Loucy (cell line): ENCODE data around the gene NLGN2.

Source experiments
- H2AFZ ChIP-seq: fragments of 200-600 bp; sonication (generic); 2 replicates; pipeline ENCODE4 v1.6.0; 2016; ENCODE audit warnings: antibody characterized with exemption, mild to moderate bottlenecking, low read length, moderate library complexity
- H3F3A ChIP-seq: fragments of 200-600 bp; 2 replicates; pipeline ENCODE4 v1.6.0; 2016; ENCODE audit warnings: antibody characterized with exemption, low read depth, mild to moderate bottlenecking
- H3K27me3 ChIP-seq: fragments of 200-600 bp; sonication (generic); 2 replicates; pipeline ENCODE4 v1.6.1; 2014; ENCODE audit warnings: low read length, mild to moderate bottlenecking; ENCODE audit not compliant: insufficient read depth, poor library complexity, severe bottlenecking
- H3K36me3 ChIP-seq: fragments of 200-600 bp; sonication (generic); 2 replicates; pipeline ENCODE4 v1.6.1; 2016; ENCODE audit warnings: low read length; ENCODE audit not compliant: insufficient read depth
- H3K4me1 ChIP-seq: fragments of 200-600 bp; sonication (generic); 2 replicates; pipeline ENCODE4 v1.5.1; 2014; ENCODE audit warnings: low read length, mild to moderate bottlenecking; ENCODE audit not compliant: insufficient read depth, poor library complexity, severe bottlenecking
- H3K4me2 ChIP-seq: fragments of 200-600 bp; sonication (generic); 2 replicates; pipeline ENCODE4 v1.6.0; 2014; ENCODE audit warnings: antibody characterized with exemption, low read length, low read depth, mild to moderate bottlenecking; ENCODE audit not compliant: poor library complexity, severe bottlenecking
- H3K4me3 ChIP-seq: fragments of 200-600 bp; sonication (generic); 2 replicates; pipeline ENCODE4 v1.5.1; 2014; ENCODE audit warnings: low read length, mild to moderate bottlenecking, mixed read lengths; ENCODE audit not compliant: poor library complexity, severe bottlenecking
- H3K79me2 ChIP-seq: fragments of 200-600 bp; sonication (generic); 2 replicates; pipeline ENCODE4 v1.6.1; 2014; ENCODE audit warnings: low read length; ENCODE audit not compliant: insufficient read depth
- H3K9ac ChIP-seq: fragments of 200-600 bp; sonication (generic); 2 replicates; pipeline ENCODE4 v1.6.0; 2014; ENCODE audit warnings: mild to moderate bottlenecking, low read depth, low read length, moderate library complexity; ENCODE audit not compliant: poor library complexity, severe bottlenecking
- H3K9me2 ChIP-seq: fragments of 200-600 bp; sonication (generic); replicated peaks from 2 replicates; pipeline ENCODE4 v1.6.1; 2016; ENCODE audit warnings: low read depth, low read length, mixed read lengths
- H3K9me3 ChIP-seq: fragments of 200-600 bp; sonication (generic); 2 replicates; pipeline ENCODE4 v1.6.1; 2014; ENCODE audit warnings: mild to moderate bottlenecking, antibody characterized with exemption, low read length, low read depth; ENCODE audit not compliant: insufficient read depth
- H4K20me1 ChIP-seq: fragments of 200-600 bp; sonication (generic); 2 replicates; pipeline ENCODE4 v1.6.0; 2014; ENCODE audit warnings: antibody characterized with exemption, low read length, mild to moderate bottlenecking; ENCODE audit not compliant: insufficient read depth, poor library complexity, severe bottlenecking
- CTCF ChIP-seq: fragments of 200-600 bp; sonication (generic); conservative IDR thresholded peaks from 2 replicates; pipeline ENCODE4 v1.5.1; 2014; ENCODE audit warnings: mild to moderate bottlenecking, antibody characterized with exemption, low read length
- EZH2phosphoT487 ChIP-seq: fragments of 200-600 bp; IDR thresholded peaks from 2 replicates; pipeline ENCODE4 v1.6.1; 2018; ENCODE audit warnings: antibody characterized with exemption, mild to moderate bottlenecking, moderate library complexity, borderline replicate concordance

NLGN2 gene

GRCh38 chr17:7432296-7432695 is 24.7 kb downstream of the NLGN2 start:
- Histone ChIP-seq H2AFZ (no peak overlapping the region), H3F3A (no peaks in the 10 kb centered on the region), H3K36me3 (no peaks in the 10 kb centered on the region), H3K9ac (no peak overlapping the region), H3K4me3 (no peak overlapping the region), H3K27me3 (no peaks in the 10 kb centered on the region), H3K9me3 (no peaks in the 10 kb centered on the region), H4K20me1 (peaks cover 5% of the 10 kb centered on the region), H3K79me2 (peaks cover 16% of the 10 kb centered on the region; the same call in 1 of the 2 replicates), H3K4me1 (peaks cover 6% of the 10 kb centered on the region), H3K4me2 (no peak overlapping the region), H3K9me2 (no peaks in the 10 kb centered on the region)
- TF ChIP-seq CTCF: no peak

- peak overlapping the region; percentile 77 for H3K9ac ChIP-seq
- TF ChIP-seq EZH2phosphoT487: no peak
- peak; percentile 56 for TF ChIP-seq CTCF
- no peaks in the 10 kb centered on the region for H3K27me3 ChIP-seq
- H3K4me1 ChIP-seq: peaks cover 27% of the 10 kb centered on the region
- H3F3A ChIP-seq: no peaks in the 10 kb centered on the region; the same call in 1 of the 2 replicates
- H3K36me3 ChIP-seq: no peaks in the 10 kb centered on the region
- peaks cover 13% of the 10 kb centered on the region for H4K20me1 ChIP-seq
- no peaks in the 10 kb centered on the region for H3K9me3 ChIP-seq
- H3K79me2 ChIP-seq: peaks cover 43% of the 10 kb centered on the region; the same call in 1 of the 2 replicates
- H2AFZ ChIP-seq: peak overlapping the region; percentile 78
- peak overlapping the region; percentile 95 for H3K4me3 ChIP-seq
- H3K4me2 ChIP-seq: peak overlapping the region; percentile 95
- no peaks in the 10 kb centered on the region for H3K9me2 ChIP-seq
Measured at GRCh38 chr17:7435676-7436555, 28.3 kb downstream of the NLGN2 start.

GRCh38 chr17:7436556-7437368 is 29.1 kb downstream of the NLGN2 start:
- no peaks in the 10 kb centered on the region for H3K9me2 ChIP-seq
- no peaks in the 10 kb centered on the region; the same call in 1 of the 2 replicates for H3F3A ChIP-seq
- peak overlapping the region; percentile 95 for H3K4me2 ChIP-seq
- no peak overlapping the region for H2AFZ ChIP-seq
- H3K9me3 ChIP-seq: no peaks in the 10 kb centered on the region
- peaks cover 27% of the 10 kb centered on the region for H3K4me1 ChIP-seq
- peak overlapping the region; percentile 77 for H3K9ac ChIP-seq
- no peaks in the 10 kb centered on the region for H3K36me3 ChIP-seq
- H4K20me1 ChIP-seq: peaks cover 13% of the 10 kb centered on the region
- H3K27me3 ChIP-seq: no peaks in the 10 kb centered on the region
- H3K4me3 ChIP-seq: peak overlapping the region; percentile 95
- TF ChIP-seq CTCF (no peak), EZH2phosphoT487 (no peak)
- H3K79me2 ChIP-seq: peaks cover 43% of the 10 kb centered on the region; the same call in 1 of the 2 replicates
